ENCODE measurements around the gene FOXB1. TPM values are rescaled to one million over a fixed set of nuclear protein-coding genes. Genes with fewer than 3 reads are reported as not detected.

The FOXB1 gene
- polyA plus RNA-seq, 1 experiment: not detected

DNA sequence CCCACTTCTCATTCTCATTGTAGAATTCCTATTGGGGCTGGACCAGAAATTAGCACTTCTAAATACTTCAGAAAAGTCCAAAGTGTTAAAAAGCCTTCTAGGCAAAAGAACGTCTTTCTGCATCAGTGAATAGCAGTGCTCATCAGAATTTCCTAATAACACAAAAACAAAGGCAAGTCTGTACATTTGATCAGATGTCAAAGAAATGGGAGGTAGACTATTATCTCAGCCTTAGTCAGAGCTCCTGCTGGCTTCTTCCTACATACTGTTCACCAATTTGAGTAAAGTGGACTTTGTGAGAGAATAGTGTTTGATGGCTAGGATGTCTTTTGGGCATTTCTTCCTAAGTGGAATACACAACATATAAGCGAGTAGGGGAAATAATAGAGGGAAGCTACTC is 48.7 kb downstream of the FOXB1 start:
- Histone ChIP-seq H3K27ac (ENCODE audit: low read depth, low read length) (no peak overlapping the region), H3K9me3 (ENCODE audit: control insufficient read depth, insufficient read depth, low read length) (no peaks in the 10 kb centered on the region), H3K27me3 (ENCODE audit: control insufficient read depth, insufficient read depth, low read length) (peaks cover 2% of the 10 kb centered on the region), H3K4me3 (ENCODE audit: low read depth, low read length) (no peak overlapping the region)
- CTCF ChIA-PET: no interaction called here
- POLR2A ChIA-PET: no interaction called here
- TF ChIP-seq, protein P1, sequence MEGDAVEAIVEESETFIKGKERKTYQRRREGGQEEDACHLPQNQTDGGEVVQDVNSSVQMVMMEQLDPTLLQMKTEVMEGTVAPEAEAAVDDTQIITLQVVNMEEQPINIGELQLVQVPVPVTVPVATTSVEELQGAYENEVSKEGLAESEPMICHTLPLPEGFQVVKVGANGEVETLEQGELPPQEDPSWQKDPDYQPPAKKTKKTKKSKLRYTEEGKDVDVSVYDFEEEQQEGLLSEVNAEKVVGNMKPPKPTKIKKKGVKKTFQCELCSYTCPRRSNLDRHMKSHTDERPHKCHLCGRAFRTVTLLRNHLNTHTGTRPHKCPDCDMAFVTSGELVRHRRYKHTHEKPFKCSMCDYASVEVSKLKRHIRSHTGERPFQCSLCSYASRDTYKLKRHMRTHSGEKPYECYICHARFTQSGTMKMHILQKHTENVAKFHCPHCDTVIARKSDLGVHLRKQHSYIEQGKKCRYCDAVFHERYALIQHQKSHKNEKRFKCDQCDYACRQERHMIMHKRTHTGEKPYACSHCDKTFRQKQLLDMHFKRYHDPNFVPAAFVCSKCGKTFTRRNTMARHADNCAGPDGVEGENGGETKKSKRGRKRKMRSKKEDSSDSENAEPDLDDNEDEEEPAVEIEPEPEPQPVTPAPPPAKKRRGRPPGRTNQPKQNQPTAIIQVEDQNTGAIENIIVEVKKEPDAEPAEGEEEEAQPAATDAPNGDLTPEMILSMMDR (IDR thresholded peaks at IDR 0.05; ENCODE audit: low read depth, low read length): no peak
- no peak for DNase-seq (ENCODE audit: low read depth, low spot score)

DNA sequence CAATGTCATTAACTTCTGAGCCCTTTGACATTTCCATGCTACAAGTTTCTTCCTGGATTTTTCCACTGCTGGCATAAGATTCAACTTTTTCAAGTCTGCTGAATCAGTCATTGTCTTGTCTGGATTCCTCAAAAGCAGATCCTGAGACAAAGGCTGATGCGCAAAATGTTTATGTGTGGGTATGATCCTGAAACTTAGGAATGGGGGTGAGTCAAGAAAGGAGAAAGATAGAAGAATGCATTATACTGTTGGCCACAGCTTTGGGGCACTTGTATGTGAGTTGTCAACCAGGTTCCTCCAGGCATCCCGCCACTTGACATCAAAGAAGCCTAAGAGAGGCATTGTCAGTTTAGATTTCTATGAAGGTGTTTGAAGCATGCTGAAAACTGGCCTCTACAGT is 50.4 kb downstream of the FOXB1 start:
- ChIA-PET POLR2A (no interaction called here), CTCF (no interaction called here)
- DNase-seq (ENCODE audit: low read depth, low spot score): no peak
- Histone ChIP-seq H3K27me3 (ENCODE audit: control insufficient read depth, insufficient read depth, low read length) (peaks cover 2% of the 10 kb centered on the region), H3K27ac (ENCODE audit: low read depth, low read length) (no peak overlapping the region), H3K4me3 (ENCODE audit: low read depth, low read length) (no peak overlapping the region), H3K9me3 (ENCODE audit: control insufficient read depth, insufficient read depth, low read length) (no peaks in the 10 kb centered on the region)
- TF ChIP-seq, protein P1 (IDR thresholded peaks at IDR 0.05; ENCODE audit: low read depth, low read length): no peak

All from AG04450 (cell line).